Colonic mucosa (tissue), 4 donors: ENCODE measurements around the gene ARHGAP15. TPM values are rescaled to one million over a fixed set of nuclear protein-coding genes. Genes with fewer than 3 reads are reported as not detected.

ENCODE experiments used
- DNase-seq: peaks from one replicate; pipeline ENCODE4 v3.0.0-alpha.2; 2020
- H3K27ac ChIP-seq: fragments of 200-600 bp; one replicate; pipeline ENCODE4 v1.8.0; 2021
- H3K27me3 ChIP-seq: fragments of 200-600 bp; one replicate; pipeline ENCODE4 v1.8.0; 2021
- H3K36me3 ChIP-seq: fragments of 200-600 bp; one replicate; pipeline ENCODE4 v1.8.0; 2021
- H3K4me1 ChIP-seq: fragments of 200-600 bp; one replicate; pipeline ENCODE4 v1.8.0; 2021; ENCODE audit warnings: mild to moderate bottlenecking
- H3K4me3 ChIP-seq: fragments of 200-600 bp; one replicate; pipeline ENCODE4 v1.8.0; 2021
- H3K9ac ChIP-seq, 2 donors: one replicate each; pipeline ENCODE4 v1.7.0; 2013; ENCODE audit warnings: control low read depth in 2 of 2, low read depth in 2 of 2, low read length in 2 of 2
- H3K9me3 ChIP-seq: fragments of 200-600 bp; one replicate; pipeline ENCODE4 v1.8.0; 2021
- CTCF ChIP-seq: fragments of 200-600 bp; IDR thresholded peaks from one replicate; pipeline ENCODE4 v1.8.0; 2022; ENCODE audit warnings: antibody characterized with exemption, mild to moderate bottlenecking
- intact Hi-C: fragments of 100-400 bp; cut with DNase I; formaldehyde crosslinking; loops from one replicate; pipeline ENCODE4 v1.14.1; 2022
- total RNA-seq, 2 donors: library from RNA; stranded (reverse); fragmentation: NEBNext Ultra II Directional in 1 of 2; extraction: Animal tissue kit (Norgen Biotek cat#: 25700) in 1 of 2; gene quantifications; one replicate each; pipeline ENCODE4 v1.2.1, GENCODE V29; 2021
- donor health status: healthy.
- donor health status: DM: no; HTN: no; CAD: no.
- donor health status: DM: no; HTN: no; CAD: no.

Gene ARHGAP15
- total RNA-seq, 2 donors from 2014 or later = 1.6 to 3.7 TPM

DNA sequence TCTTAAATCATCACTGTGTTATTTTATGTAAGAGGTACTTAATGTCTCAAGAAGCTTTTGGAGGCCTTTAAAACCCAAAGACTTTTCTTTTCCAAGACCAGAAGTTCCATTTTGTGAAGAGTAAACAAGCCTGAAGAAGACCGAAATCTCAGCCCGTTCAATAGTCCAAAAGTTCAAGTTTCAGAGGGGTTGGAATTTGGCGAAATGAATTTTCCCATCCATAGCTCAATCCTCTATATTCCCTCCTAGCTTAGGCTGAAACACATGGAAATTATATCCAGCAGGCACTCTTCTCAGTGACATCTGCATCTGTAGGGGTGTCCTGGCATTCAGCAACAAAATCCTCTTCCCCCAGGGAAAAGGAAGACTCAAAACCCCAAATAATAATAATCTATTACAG is 344.6 kb downstream of the ARHGAP15 start:
- intact Hi-C loops = no loop called here
- Histone ChIP-seq H3K27me3 (no peaks in the 10 kb centered on the region), H3K9ac (no peak overlapping the region), H3K36me3 (no peaks in the 10 kb centered on the region), H3K9me3 (no peaks in the 10 kb centered on the region), H3K4me1 (no peaks in the 10 kb centered on the region), H3K4me3 (no peak overlapping the region), H3K27ac (no peak overlapping the region)
- TF ChIP-seq CTCF = no peak
- DNase-seq = no peak

DNA sequence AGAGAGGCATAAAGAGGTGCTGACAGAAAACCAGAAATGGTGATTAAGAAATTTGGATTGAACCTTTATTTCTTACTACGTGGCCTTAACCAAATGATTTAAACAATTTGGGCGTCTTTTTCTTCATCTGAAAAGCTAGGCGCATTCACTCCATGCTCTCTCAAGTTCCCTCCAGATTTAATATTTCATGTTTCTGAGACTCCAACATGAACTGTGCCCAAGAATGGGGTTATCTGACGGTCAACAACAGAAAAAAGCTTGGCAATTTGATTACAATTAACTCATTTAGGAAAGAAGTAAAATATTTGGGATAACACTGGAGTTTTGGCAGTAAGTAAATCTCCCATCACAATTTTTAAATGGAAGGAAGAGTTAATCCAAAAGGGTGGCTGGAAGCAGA is 345.4 kb downstream of the ARHGAP15 start:
- DNase-seq = no peak
- H3K9ac ChIP-seq = no peak overlapping the region
- no peaks in the 10 kb centered on the region for H3K9me3 ChIP-seq
- H3K4me1 ChIP-seq = no peaks in the 10 kb centered on the region
- intact Hi-C loops = no loop called here
- H3K36me3 ChIP-seq = no peaks in the 10 kb centered on the region
- no peaks in the 10 kb centered on the region for H3K27me3 ChIP-seq
- no peak for TF ChIP-seq CTCF
- H3K27ac ChIP-seq = no peak overlapping the region
- H3K4me3 ChIP-seq = no peak overlapping the region

- Histone ChIP-seq H3K27me3 (no peaks in the 10 kb centered on the region), H3K9me3 (no peaks in the 10 kb centered on the region), H3K36me3 (no peaks in the 10 kb centered on the region), H3K4me3 (no peak overlapping the region), H3K4me1 (no peaks in the 10 kb centered on the region), H3K27ac (no peak overlapping the region), H3K9ac (no peak overlapping the region)
- no peak for DNase-seq
- intact Hi-C loops = no loop called here
- TF ChIP-seq CTCF = no peak
Observed at GRCh38 chr2:143475041-143475776, 346.0 kb downstream of the ARHGAP15 start.

DNA sequence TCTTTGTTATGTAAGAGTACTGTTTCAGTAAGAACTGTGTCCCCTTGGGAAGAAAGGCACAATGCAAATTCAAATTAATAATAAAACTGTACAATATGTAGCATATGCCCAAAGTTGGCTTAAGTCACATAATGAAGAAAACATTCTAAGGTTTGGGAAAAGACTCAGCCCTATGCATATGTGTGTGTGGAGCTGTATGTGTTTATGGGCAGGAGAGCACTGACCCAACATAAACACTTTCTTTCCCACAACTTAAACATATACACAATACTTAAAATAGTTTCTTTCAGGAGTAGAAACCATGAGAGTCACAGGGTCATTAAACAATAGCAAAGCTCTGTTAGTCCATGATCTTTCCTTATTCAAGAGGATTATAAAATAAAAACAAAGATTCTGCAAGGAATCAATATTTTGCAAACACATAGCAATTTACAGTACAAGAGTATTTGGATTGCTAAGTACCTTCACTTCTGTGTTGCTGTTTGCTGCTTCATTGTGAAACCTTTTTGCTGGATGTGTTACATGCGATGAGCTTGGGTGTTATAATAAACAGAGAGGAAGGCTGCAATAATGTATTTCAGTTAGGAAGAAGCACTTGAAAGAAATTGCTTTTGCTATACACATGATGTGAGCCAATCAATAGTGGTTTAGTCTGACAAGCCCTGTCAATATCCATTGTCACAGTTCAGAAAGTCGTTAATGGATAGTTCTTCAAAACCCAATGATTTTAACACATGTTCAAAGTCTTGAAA is 347.3 kb downstream of the ARHGAP15 start:
- no peaks in the 10 kb centered on the region for H3K36me3 ChIP-seq
- H3K27ac ChIP-seq = no peak overlapping the region
- intact Hi-C loops = no loop called here
- DNase-seq = no peak
- H3K27me3 ChIP-seq = no peaks in the 10 kb centered on the region
- H3K9me3 ChIP-seq = no peaks in the 10 kb centered on the region
- no peak for TF ChIP-seq CTCF
- H3K4me3 ChIP-seq = no peak overlapping the region
- no peaks in the 10 kb centered on the region for H3K4me1 ChIP-seq
- no peak overlapping the region for H3K9ac ChIP-seq

- H3K27ac ChIP-seq = no peak overlapping the region
- no peak for TF ChIP-seq CTCF
Observed at GRCh38 chr2:143477714-143478443, 348.7 kb downstream of the ARHGAP15 start.

More at GRCh38 chr2:143477714-143478443, 348.7 kb downstream of the ARHGAP15 start:
- Histone ChIP-seq H3K4me1 (no peaks in the 10 kb centered on the region), H3K4me3 (no peak overlapping the region), H3K36me3 (no peaks in the 10 kb centered on the region), H3K9ac (no peak overlapping the region), H3K9me3 (no peaks in the 10 kb centered on the region), H3K27me3 (no peaks in the 10 kb centered on the region)
- DNase-seq = no peak
- intact Hi-C loops = no loop called here
